SJCRH30 (cell line): Measurements from ENCODE around the gene ZNF778. TPM values are rescaled to one million over a fixed set of nuclear protein-coding genes. Genes with fewer than 3 reads are reported as not detected.

Experiments used
- total RNA-seq: library from RNA; depleted of rRNA; stranded (reverse); fragments of >200 nt; shearing (Covaris generic); gene quantifications from 2 replicates; pipeline ENCODE4 v1.2.3, GENCODE V29; 2014; rRNA removed

ZNF778 gene
- total RNA-seq, 1 experiment from 2014 or later, result 33.5 TPM

Other genes with a start within 250 kb of the ZNF778 start
- 1.8 and 3.5 TPM in 2 replicates for gene CBFA2T3, start 240.5 kb upstream of the ZNF778 start, total RNA-seq
- gene ACSF3, start 123.9 kb upstream of the ZNF778 start, total RNA-seq, result 9.2 and 11.8 TPM in 2 replicates
- gene CDH15, start 46.0 kb upstream of the ZNF778 start, total RNA-seq, result 162 and 186 TPM in 2 replicates
- gene SLC22A31, start 17.2 kb upstream of the ZNF778 start, total RNA-seq, result 0.18 TPM in 1 of 2 replicates, not detected in the other